ENCODE data around the gene SDHA.

- TF ChIP-seq, protein P1, sequence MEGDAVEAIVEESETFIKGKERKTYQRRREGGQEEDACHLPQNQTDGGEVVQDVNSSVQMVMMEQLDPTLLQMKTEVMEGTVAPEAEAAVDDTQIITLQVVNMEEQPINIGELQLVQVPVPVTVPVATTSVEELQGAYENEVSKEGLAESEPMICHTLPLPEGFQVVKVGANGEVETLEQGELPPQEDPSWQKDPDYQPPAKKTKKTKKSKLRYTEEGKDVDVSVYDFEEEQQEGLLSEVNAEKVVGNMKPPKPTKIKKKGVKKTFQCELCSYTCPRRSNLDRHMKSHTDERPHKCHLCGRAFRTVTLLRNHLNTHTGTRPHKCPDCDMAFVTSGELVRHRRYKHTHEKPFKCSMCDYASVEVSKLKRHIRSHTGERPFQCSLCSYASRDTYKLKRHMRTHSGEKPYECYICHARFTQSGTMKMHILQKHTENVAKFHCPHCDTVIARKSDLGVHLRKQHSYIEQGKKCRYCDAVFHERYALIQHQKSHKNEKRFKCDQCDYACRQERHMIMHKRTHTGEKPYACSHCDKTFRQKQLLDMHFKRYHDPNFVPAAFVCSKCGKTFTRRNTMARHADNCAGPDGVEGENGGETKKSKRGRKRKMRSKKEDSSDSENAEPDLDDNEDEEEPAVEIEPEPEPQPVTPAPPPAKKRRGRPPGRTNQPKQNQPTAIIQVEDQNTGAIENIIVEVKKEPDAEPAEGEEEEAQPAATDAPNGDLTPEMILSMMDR (tag by site-specific recombination; IDR thresholded peaks at IDR 0.05) = no peak
- TF ChIP-seq HOXA7 (CRISPR knock-in tag; IDR thresholded peaks at IDR 0.05; ENCODE audit: borderline replicate concordance) = no peak
Observed at GRCh38 chr5:208449-209114, 9.5 kb upstream of the SDHA start.
